GM21447 (cell line): ENCODE data around the gene GAPT.

ENCODE experiments used
- ATAC-seq: cut with Tn5 transposase; IDR thresholded peaks from one replicate; pipeline ENCODE4 v1.9.1; 2021; ENCODE audit not compliant: unreplicated experiment

The GAPT gene

GRCh38 chr5:58460732-58461286 lies 30.4 kb upstream of the GAPT start:
- ATAC-seq: peak; percentile 72

- no peak for ATAC-seq
Measured at GRCh38 chr5:58462154-58462553, 29.1 kb upstream of the GAPT start.

DNA sequence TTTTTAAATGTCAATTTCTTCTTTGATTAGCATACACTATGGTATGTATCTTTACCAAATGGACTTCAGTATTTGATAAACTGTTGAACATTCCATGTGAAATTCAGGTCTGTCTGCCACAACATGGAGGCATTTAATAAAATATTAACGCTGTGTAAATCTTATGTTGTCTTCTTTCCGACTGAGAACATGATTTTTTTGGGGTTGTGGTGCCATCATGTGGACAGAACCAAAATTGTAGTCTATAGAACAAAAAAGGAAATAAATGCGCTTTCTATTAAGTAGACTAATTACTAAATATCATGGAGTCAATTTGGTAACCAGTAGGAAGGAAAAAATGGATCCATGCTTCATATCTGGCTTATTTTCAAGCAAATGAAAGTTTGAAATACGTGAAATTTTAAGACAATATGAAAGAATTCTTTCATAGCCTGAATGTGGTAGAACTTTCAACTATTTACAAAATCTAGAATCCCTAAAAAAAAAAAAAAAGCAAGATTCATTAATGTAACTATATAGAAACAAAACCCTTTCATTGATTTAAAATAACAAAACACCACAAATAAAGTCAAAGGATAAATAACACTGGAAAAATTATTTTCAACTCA lies 28.5 kb upstream of the GAPT start:
- ATAC-seq: no peak

GRCh38 chr5:58466939-58467338 lies 24.3 kb upstream of the GAPT start:
- ATAC-seq: peak; percentile 100

GRCh38 chr5:58469896-58470295 lies 21.3 kb upstream of the GAPT start:
- ATAC-seq: no peak

- ATAC-seq: no peak
Measured at GRCh38 chr5:58475404-58475803, 15.8 kb upstream of the GAPT start.

- ATAC-seq: no peak
Measured at GRCh38 chr5:58477760-58478376, 13.4 kb upstream of the GAPT start.

DNA sequence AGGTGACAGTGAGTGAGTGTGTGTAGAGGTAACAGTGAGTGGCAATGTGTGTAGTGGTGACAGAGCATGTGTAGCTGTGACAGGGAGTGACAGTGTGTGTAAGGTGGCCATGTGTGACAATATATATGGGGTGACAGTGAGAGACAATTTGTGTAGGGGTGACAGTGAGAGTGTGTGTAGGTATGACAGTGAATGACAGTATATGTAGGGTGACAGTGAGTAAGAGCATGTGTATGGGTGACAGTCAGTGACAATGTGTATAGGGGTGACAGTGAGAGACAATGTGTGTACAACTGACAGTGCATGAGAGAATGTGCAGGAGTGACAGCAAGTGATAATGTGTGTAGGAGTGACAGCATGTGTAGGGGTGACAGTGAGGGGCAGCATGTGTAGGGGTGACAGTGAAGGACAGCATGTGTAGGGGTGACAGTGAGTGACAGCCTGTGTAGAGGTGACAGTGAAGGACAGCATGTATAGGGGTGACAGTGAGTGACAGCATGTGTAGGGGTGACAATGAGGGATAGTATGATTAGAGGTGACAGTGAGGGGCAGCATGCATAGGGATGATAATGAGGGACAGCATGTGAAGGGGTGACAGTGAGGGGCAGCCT lies 10.1 kb upstream of the GAPT start:
- no peak for ATAC-seq

GRCh38 chr5:58481828-58482227 lies 9.4 kb upstream of the GAPT start:
- no peak for ATAC-seq

DNA sequence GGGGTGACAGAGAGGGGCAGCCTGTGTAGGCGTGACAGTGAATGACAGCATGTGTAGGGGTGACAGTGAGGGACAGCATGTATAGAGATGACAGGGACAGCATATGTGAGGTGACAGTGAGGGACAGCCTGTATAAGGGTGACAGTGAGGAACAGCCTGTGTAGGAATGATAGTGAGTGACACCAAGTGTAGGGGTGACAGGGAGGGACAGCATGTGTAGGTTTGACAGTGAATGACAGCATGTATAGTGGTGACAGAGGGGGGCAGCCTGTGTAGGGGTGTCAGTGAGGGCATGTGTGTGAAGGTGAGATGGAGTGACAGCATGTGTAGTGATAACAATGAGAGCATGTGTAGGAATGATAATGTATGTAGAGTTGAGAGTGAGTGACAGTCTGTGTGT lies 8.7 kb upstream of the GAPT start:
- no peak for ATAC-seq

DNA sequence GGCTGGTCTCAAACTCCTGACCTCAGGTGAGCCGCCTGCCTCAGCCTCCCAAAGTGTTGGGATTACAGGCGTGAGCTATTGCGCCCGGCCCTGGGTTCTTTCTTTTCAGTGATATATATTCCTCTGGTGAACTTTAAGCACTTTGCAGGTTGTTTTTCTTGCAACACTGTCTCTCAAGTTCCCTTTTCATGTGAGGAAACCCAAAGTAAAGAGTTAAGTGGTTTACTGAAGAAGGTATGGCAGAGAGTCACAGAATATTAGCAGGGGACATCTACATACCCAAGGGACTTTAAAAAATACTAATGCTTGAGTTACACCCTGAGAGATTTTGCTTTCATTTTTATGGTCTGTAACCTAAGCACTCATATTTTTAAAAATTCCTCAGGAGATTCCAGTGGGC lies 6.7 kb upstream of the GAPT start:
- no peak for ATAC-seq

GRCh38 chr5:58486290-58486689 lies 4.9 kb upstream of the GAPT start:
- ATAC-seq: no peak

DNA sequence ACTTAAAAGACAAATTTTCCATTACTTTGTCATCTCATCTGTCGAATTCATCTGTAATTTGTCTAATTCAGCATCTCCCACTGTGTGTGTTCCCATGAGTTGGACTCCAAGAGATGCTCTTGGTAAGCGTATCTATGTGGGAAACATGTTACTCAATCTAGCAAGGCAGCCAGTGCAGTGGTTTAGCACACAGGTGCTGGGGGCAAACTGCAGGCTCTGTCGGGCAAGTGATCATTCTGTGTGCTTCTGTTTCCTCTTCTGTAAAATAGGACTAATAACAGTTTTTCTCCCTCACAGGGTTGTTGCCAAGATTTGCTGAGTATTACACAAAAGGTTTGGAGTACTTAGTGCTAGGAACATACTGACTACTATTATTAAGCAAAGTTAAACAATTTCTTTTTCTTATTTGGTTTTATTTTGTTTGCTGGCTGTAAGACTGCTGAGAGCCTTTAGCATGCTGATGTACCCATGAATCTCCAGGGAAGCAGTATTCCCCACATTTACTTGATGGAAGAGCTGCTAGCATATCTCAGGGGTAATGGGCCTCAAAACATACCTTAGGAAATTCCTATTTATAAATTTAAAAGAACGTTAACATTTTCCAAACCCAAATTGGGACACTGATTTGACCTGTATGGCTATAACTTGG lies 709 bp upstream of the GAPT start:
- ATAC-seq: no peak

GRCh38 chr5:58493141-58493540 lies 1.9 kb downstream of the GAPT start:
- ATAC-seq: no peak

DNA sequence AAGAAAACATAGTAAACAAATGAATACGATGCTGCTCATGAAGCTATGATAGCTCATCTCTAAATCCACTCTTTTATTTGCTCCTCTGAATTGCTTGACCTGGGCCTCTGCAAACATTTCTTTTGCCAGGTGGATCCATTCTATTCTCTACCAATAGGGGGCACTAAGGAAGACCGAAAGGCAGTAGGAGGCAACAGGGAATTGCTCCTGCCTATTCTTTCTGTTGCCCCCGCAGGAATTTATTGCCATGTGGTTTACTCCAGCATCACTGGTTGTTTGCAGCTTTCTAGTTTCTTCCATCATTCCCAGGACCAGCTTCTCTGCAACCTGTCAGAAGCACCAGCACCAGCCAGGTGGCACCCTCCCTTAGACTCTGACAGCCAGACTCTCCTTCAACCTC lies 5.3 kb downstream of the GAPT start:
- ATAC-seq: no peak

DNA sequence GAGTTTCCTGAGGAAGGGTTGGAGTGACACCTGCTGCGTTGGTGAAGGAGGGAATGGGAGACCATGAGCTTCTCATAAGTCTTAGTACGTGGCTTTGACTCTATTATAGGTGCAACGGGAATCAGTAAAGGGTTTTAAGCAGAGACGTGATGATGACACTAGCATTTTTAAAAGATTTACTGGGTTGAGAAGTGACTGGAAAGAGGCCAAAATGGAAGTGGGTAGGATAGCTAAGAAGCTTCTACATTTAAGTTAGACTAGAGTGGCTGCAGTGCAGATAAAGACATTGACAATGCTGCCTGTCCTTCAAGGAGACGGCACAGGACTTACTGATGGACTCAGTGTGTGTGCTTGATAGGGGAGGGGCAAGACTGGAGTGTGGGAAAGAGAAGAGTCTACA lies 6.2 kb downstream of the GAPT start:
- ATAC-seq: no peak

DNA sequence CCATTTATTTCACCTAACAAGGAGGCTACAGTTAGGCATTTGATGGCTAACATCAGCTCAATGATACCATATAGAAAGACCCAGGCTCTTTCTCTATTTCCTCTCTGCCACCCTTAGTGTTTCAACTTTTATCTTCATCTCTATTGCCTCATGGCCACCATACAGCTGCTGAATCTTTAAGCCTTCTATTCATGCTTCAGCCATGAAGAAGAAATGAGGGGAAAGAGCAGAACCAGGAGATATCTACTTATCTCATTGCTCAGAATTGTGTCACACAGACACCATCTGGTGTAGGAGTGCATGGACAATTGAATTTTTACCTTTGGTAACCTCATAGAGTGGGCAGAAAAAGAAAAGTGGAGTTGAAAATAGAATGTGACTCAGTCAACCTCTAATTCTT lies 6.7 kb downstream of the GAPT start:
- no peak for ATAC-seq

GRCh38 chr5:58498340-58498942 lies 7.2 kb downstream of the GAPT start:
- ATAC-seq: no peak

DNA sequence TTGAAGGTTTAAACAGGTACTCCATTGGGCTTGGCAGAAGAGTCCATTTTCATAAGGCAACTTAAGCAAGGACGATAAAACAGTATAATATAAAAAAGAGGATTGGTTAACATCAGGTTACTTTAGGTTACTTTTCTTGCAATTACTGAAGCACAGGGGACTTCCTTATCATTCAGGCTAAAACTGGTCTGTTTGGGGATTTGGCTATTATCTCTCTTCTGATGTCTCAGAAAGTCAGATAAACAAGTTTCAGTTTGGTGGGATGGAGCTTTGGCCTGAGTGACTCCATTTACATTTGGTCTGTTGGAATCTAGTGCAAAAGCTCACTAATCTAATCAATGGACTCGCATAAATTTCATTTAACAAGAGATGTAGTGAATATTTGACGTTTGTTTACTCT lies 8.0 kb downstream of the GAPT start:
- ATAC-seq: no peak

DNA sequence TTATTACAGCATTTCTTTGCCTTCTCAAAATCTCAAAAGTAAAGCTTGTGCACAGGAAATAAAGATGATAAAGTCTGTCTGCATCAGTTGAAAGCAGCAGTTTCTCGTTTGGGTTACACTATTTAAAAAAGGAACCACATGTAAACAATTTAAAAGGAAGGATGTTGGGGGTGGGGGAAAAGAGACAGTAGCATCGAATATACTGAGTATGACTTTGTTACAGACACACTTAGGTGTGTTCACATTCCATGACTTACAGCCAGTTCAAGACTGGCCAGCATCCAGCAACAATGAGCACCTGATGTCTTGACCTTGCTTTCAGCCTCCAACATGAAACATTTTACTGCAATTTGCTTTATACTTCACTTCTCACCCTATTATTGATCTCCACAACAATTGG lies 8.7 kb downstream of the GAPT start:
- no peak for ATAC-seq

GRCh38 chr5:58501778-58502417 lies 10.7 kb downstream of the GAPT start:
- no peak for ATAC-seq
